Measurements from ENCODE around the gene ZDHHC8.

The ZDHHC8 gene

GRCh38 chr22:20138868-20139267, 7.3 kb downstream of the ZDHHC8 start:
- no peak overlapping the region for H3K4me3 ChIP-seq (ENCODE audit: low read length)
- H3K4me1 ChIP-seq (ENCODE audit: control insufficient read depth, low read length): peaks cover 6% of the 10 kb centered on the region
- no peak overlapping the region for H3K27ac ChIP-seq (ENCODE audit: low read depth, low read length)
- no peaks in the 10 kb centered on the region for H3F3A ChIP-seq (ENCODE audit: control insufficient read depth, insufficient read depth)
- H3K4me2 ChIP-seq (ENCODE audit: low read length): no peak overlapping the region
- H3K9me3 ChIP-seq (ENCODE audit: control insufficient read depth, insufficient read depth, low read length): no peaks in the 10 kb centered on the region
- H3K9me2 ChIP-seq (replicated peaks; ENCODE audit: control insufficient read depth, low read length): no peaks in the 10 kb centered on the region
- no peaks in the 10 kb centered on the region for H3K36me3 ChIP-seq (ENCODE audit: control insufficient read depth, low read length)
- no peak for TF ChIP-seq EZH2phosphoT487 (IDR thresholded peaks at IDR 0.05; ENCODE audit: borderline replicate concordance, low read length)
- TF ChIP-seq CTCF (IDR thresholded peaks at IDR 0.05; ENCODE audit: low read depth, low read length, poor library complexity, severe bottlenecking): no peak
- no peaks in the 10 kb centered on the region for H3K27me3 ChIP-seq (ENCODE audit: control insufficient read depth, low read length)
- no peaks in the 10 kb centered on the region for H3K79me2 ChIP-seq (ENCODE audit: control insufficient read depth, low read length)
- 0 out of 2 replicates have a peak, but pooled peaks cover 2% of the 10 kb centered on the region for H4K20me1 ChIP-seq (ENCODE audit: control insufficient read depth, insufficient read depth, low read depth, low read length)

GRCh38 chr22:20139391-20140106, 7.9 kb downstream of the ZDHHC8 start:
- H3K9me2 ChIP-seq (replicated peaks; ENCODE audit: control insufficient read depth, low read length): no peaks in the 10 kb centered on the region
- H3K4me3 ChIP-seq (ENCODE audit: low read length): no peak overlapping the region
- 0 out of 2 replicates have a peak, but pooled peaks cover 2% of the 10 kb centered on the region for H4K20me1 ChIP-seq (ENCODE audit: control insufficient read depth, insufficient read depth, low read depth, low read length)
- no peak for TF ChIP-seq EZH2phosphoT487 (IDR thresholded peaks at IDR 0.05; ENCODE audit: borderline replicate concordance, low read length)
- TF ChIP-seq CTCF (IDR thresholded peaks at IDR 0.05; ENCODE audit: low read depth, low read length, poor library complexity, severe bottlenecking): no peak
- H3K4me1 ChIP-seq (ENCODE audit: control insufficient read depth, low read length): peaks cover 6% of the 10 kb centered on the region
- no peak overlapping the region for H3K27ac ChIP-seq (ENCODE audit: low read depth, low read length)
- H3K4me2 ChIP-seq (ENCODE audit: low read length): no peak overlapping the region
- no peaks in the 10 kb centered on the region for H3K9me3 ChIP-seq (ENCODE audit: control insufficient read depth, insufficient read depth, low read length)
- no peaks in the 10 kb centered on the region for H3K79me2 ChIP-seq (ENCODE audit: control insufficient read depth, low read length)
- no peaks in the 10 kb centered on the region for H3K27me3 ChIP-seq (ENCODE audit: control insufficient read depth, low read length)
- no peaks in the 10 kb centered on the region for H3K36me3 ChIP-seq (ENCODE audit: control insufficient read depth, low read length)
- no peaks in the 10 kb centered on the region for H3F3A ChIP-seq (ENCODE audit: control insufficient read depth, insufficient read depth)

GRCh38 chr22:20140107-20140445, 8.5 kb downstream of the ZDHHC8 start:
- Histone ChIP-seq H3K36me3 (ENCODE audit: control insufficient read depth, low read length) (no peaks in the 10 kb centered on the region), H3K4me1 (ENCODE audit: control insufficient read depth, low read length) (peaks cover 6% of the 10 kb centered on the region)
- TF ChIP-seq EZH2phosphoT487 (IDR thresholded peaks at IDR 0.05; ENCODE audit: borderline replicate concordance, low read length) (no peak), CTCF (IDR thresholded peaks at IDR 0.05; ENCODE audit: low read depth, low read length, poor library complexity, severe bottlenecking) (no peak)

More at GRCh38 chr22:20140107-20140445, 8.5 kb downstream of the ZDHHC8 start:
- H3K4me2 ChIP-seq (ENCODE audit: low read length): no peak overlapping the region
- H3K9me3 ChIP-seq (ENCODE audit: control insufficient read depth, insufficient read depth, low read length): no peaks in the 10 kb centered on the region
- no peaks in the 10 kb centered on the region for H3K9me2 ChIP-seq (replicated peaks; ENCODE audit: control insufficient read depth, low read length)
- no peak overlapping the region for H3K4me3 ChIP-seq (ENCODE audit: low read length)
- H3K27me3 ChIP-seq (ENCODE audit: control insufficient read depth, low read length): no peaks in the 10 kb centered on the region
- no peaks in the 10 kb centered on the region for H3K79me2 ChIP-seq (ENCODE audit: control insufficient read depth, low read length)
- no peak overlapping the region for H3K27ac ChIP-seq (ENCODE audit: low read depth, low read length)
- H4K20me1 ChIP-seq (ENCODE audit: control insufficient read depth, insufficient read depth, low read depth, low read length): 0 out of 2 replicates have a peak, but pooled peaks cover 2% of the 10 kb centered on the region
- H3F3A ChIP-seq (ENCODE audit: control insufficient read depth, insufficient read depth): no peaks in the 10 kb centered on the region

Data from DOHH2 (cell line).